ENCODE results near the gene STRIP2. TPM values are rescaled to one million over a fixed set of nuclear protein-coding genes. Genes with fewer than 3 reads are reported as not detected.

Gene STRIP2
- total RNA-seq, 1 experiment from 2014 or later: 9.9 TPM

- Histone ChIP-seq H3K4me2 (ENCODE audit: insufficient read depth, insufficient read length, low read length) (peak overlapping the region; percentile 75), H2BK20ac (ENCODE audit: low read depth, low read length, poor library complexity, severe bottlenecking) (no peak overlapping the region), H3K9ac (ENCODE audit: extremely low read depth, insufficient read length, low read length) (no peak overlapping the region), H3K79me2 (ENCODE audit: insufficient read depth, low read length) (no peaks in the 10 kb centered on the region), H3K4me1 (ENCODE audit: insufficient read depth, low read length) (0 out of 2 replicates have a peak, but pooled peaks cover 4% of the 10 kb centered on the region), H3K27me3 (ENCODE audit: insufficient read depth, low read length) (no peaks in the 10 kb centered on the region; the same call in 1 of the 2 replicates), H3K27ac (ENCODE audit: insufficient read length, low read depth, low read length) (no peak overlapping the region), H4K8ac (replicated peaks; ENCODE audit: insufficient read length, low read depth, low read length) (no peak overlapping the region), H3K4ac (ENCODE audit: low read depth, low read length) (no peak overlapping the region), H3K23me2 (ENCODE audit: insufficient read length, low read depth, low read length, poor library complexity, severe bottlenecking) (peaks cover 17% of the 10 kb centered on the region), H4K5ac (ENCODE audit: insufficient read length, low read depth, low read length) (no peak overlapping the region), H3K79me1 (ENCODE audit: insufficient read depth, low read depth, low read length, poor library complexity, severe bottlenecking) (no peaks in the 10 kb centered on the region), H2BK12ac (ENCODE audit: insufficient read length, low read depth, low read length) (no peak overlapping the region), H2BK5ac (ENCODE audit: insufficient read length, low read length) (no peak overlapping the region), H2BK120ac (ENCODE audit: low read depth, low read length, poor library complexity, severe bottlenecking) (no peak overlapping the region), H2AK5ac (ENCODE audit: insufficient read length, low read length) (no peak overlapping the region), H4K91ac (ENCODE audit: insufficient read length, low read depth, low read length) (no peak overlapping the region), H3K56ac (ENCODE audit: insufficient read length, low read depth, low read length) (no peak overlapping the region), H4K20me1 (ENCODE audit: control insufficient read depth, insufficient read depth, insufficient read length) (no peaks in the 10 kb centered on the region), H2BK15ac (ENCODE audit: low read depth, low read length) (no peak overlapping the region), H3K14ac (ENCODE audit: insufficient read depth, low read length) (no peak overlapping the region), H3K18ac (ENCODE audit: insufficient read length, low read depth, low read length) (no peak overlapping the region), H3T11ph (ENCODE audit: low read length) (no peak overlapping the region), H3K9me3 (ENCODE audit: control insufficient read depth, low read depth, low read length) (no peaks in the 10 kb centered on the region), H2AFZ (ENCODE audit: low read length) (no peak overlapping the region), H3K23ac (ENCODE audit: insufficient read length, low read depth, low read length) (no peak overlapping the region)
- H3K9me3 Mint-ChIP-seq: no peaks in the 10 kb centered on the region
- peaks cover 0 to 4% (median 2%) of the 10 kb centered on the region in 3 experiments; a peak in 2 of 7 replicates for H3K36me3 Mint-ChIP-seq (ENCODE audit: insufficient read depth in 1 of 3, low read depth in 3 of 3)
- peak overlapping the region; percentile 86 to 95 for H3K4me3 Mint-ChIP-seq
- no peak overlapping the region; a peak in 1 of 7 replicates for H3K27ac Mint-ChIP-seq
- no peak for TF ChIP-seq CTCF (conservative IDR thresholded peaks at IDR 0.05)
- H3K4me1 Mint-ChIP-seq: peaks cover 26 to 31% of the 10 kb centered on the region in 2 experiments
- H3K27me3 Mint-ChIP-seq (ENCODE audit: low read depth): peaks cover 32% of the 10 kb centered on the region
- WGBS (ENCODE audit: extremely low coverage, insufficient read length, low lambda C conversion rate): no CpG with 5 or more reads among the region's 2 CpGs
- no peak for DNase-seq
Observed at GRCh38 chr7:129435414-129435829, 1.2 kb downstream of the STRIP2 start.
